Measurements from ENCODE around the gene DKK3.

DKK3 gene

GRCh38 chr11:12029119-12029518, 20.7 kb upstream of the DKK3 start:
- H3K4me3 ChIP-seq (ENCODE audit: low read depth, low read length), result no peak overlapping the region
- H3K27ac ChIP-seq (ENCODE audit: low read depth, low read length), result no peak overlapping the region
- H3K9ac ChIP-seq (ENCODE audit: low read length), result no peak overlapping the region
- no peaks in the 10 kb centered on the region for H3K27me3 ChIP-seq (ENCODE audit: control insufficient read depth, insufficient read depth, low read length)
- no peaks in the 10 kb centered on the region for H3K4me1 ChIP-seq (ENCODE audit: control insufficient read depth, insufficient read depth, low read length)
- peaks cover 21% of the 10 kb centered on the region for H3K9me3 ChIP-seq (ENCODE audit: control insufficient read depth, insufficient read depth, low read depth, low read length)
- no peaks in the 10 kb centered on the region for H3K36me3 ChIP-seq (ENCODE audit: control insufficient read depth, insufficient read depth, low read length)

GRCh38 chr11:12028303-12028702, 19.9 kb upstream of the DKK3 start:
- peaks cover 27% of the 10 kb centered on the region for H3K9me3 ChIP-seq (ENCODE audit: control insufficient read depth, insufficient read depth, low read depth, low read length)
- no peaks in the 10 kb centered on the region for H3K36me3 ChIP-seq (ENCODE audit: control insufficient read depth, insufficient read depth, low read length)

DNA sequence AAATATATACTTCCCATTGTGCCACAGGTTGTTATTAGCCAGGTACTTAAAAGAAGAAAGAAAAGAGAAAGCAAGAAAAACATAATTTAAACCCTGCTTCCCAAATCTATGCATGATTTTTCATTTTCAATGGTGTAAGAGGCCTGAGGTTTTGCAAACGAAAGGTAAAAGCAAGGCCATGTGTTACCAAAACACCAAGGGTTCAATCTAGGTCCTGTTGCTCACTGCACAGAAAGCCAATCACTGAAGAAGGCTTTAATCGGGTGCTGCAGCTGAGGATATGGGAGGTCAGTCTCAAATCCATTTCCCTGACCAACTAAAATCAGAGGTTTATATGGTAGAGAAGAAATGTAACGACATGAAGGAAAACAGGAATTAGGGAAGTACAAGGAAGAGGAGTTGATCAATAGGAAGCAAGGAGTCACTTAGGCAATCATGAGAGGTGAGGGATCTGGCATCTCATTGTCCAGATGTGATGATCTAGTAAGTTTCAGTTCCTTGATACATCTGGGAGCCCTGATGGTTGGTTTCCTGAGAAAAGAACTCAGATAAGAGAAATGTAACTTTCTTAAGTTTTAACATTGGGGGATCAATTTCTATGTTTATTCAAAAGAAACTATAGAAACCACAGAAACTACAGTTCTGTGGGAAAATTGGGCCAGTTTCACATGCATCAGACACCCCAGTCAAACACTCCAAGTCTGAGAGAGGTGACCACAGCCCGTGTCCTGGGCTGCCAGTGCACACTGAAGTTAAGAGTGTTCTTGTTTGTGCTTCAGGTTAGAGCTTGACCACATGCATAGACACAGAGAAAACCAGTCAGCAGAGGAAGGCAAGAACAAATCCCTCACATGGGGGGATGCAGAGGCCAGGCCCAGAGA, 18.1 kb upstream of the DKK3 start:
- Histone ChIP-seq H3K36me3 (ENCODE audit: control insufficient read depth, insufficient read depth, low read length) (no peaks in the 10 kb centered on the region), H3K9ac (ENCODE audit: low read length) (no peak overlapping the region), H3K4me1 (ENCODE audit: control insufficient read depth, insufficient read depth, low read length) (no peaks in the 10 kb centered on the region), H3K4me3 (ENCODE audit: low read depth, low read length) (no peak overlapping the region), H3K27me3 (ENCODE audit: control insufficient read depth, insufficient read depth, low read length) (no peaks in the 10 kb centered on the region), H3K9me3 (ENCODE audit: control insufficient read depth, insufficient read depth, low read depth, low read length) (peaks cover 27% of the 10 kb centered on the region), H3K27ac (ENCODE audit: low read depth, low read length) (no peak overlapping the region)

More at GRCh38 chr11:12028303-12028702, 19.9 kb upstream of the DKK3 start:
- no peak overlapping the region for H3K4me3 ChIP-seq (ENCODE audit: low read depth, low read length)
- no peaks in the 10 kb centered on the region for H3K27me3 ChIP-seq (ENCODE audit: control insufficient read depth, insufficient read depth, low read length)
- no peak overlapping the region for H3K9ac ChIP-seq (ENCODE audit: low read length)
- H3K4me1 ChIP-seq (ENCODE audit: control insufficient read depth, insufficient read depth, low read length), result no peaks in the 10 kb centered on the region
- no peak overlapping the region for H3K27ac ChIP-seq (ENCODE audit: low read depth, low read length)

- Histone ChIP-seq H3K9ac (ENCODE audit: low read length) (no peak overlapping the region), H3K36me3 (ENCODE audit: control insufficient read depth, insufficient read depth, low read length) (no peaks in the 10 kb centered on the region)
These were observed 16.0 kb upstream of the DKK3 start for GRCh38 chr11:12024254-12024926.

GRCh38 chr11:12023015-12023414, 14.6 kb upstream of the DKK3 start:
- H3K4me3 ChIP-seq (ENCODE audit: low read depth, low read length), result no peak overlapping the region
- no peaks in the 10 kb centered on the region for H3K4me1 ChIP-seq (ENCODE audit: control insufficient read depth, insufficient read depth, low read length)
- H3K27ac ChIP-seq (ENCODE audit: low read depth, low read length), result no peak overlapping the region
- no peaks in the 10 kb centered on the region for H3K36me3 ChIP-seq (ENCODE audit: control insufficient read depth, insufficient read depth, low read length)
- H3K9me3 ChIP-seq (ENCODE audit: control insufficient read depth, insufficient read depth, low read depth, low read length), result peaks cover 27% of the 10 kb centered on the region
- no peak overlapping the region for H3K9ac ChIP-seq (ENCODE audit: low read length)
- H3K27me3 ChIP-seq (ENCODE audit: control insufficient read depth, insufficient read depth, low read length), result no peaks in the 10 kb centered on the region

More at GRCh38 chr11:12024254-12024926, 16.0 kb upstream of the DKK3 start:
- no peak overlapping the region for H3K27ac ChIP-seq (ENCODE audit: low read depth, low read length)
- no peaks in the 10 kb centered on the region for H3K4me1 ChIP-seq (ENCODE audit: control insufficient read depth, insufficient read depth, low read length)
- no peak overlapping the region for H3K4me3 ChIP-seq (ENCODE audit: low read depth, low read length)
- H3K27me3 ChIP-seq (ENCODE audit: control insufficient read depth, insufficient read depth, low read length), result no peaks in the 10 kb centered on the region
- peaks cover 27% of the 10 kb centered on the region for H3K9me3 ChIP-seq (ENCODE audit: control insufficient read depth, insufficient read depth, low read depth, low read length)

- Histone ChIP-seq H3K27me3 (ENCODE audit: control insufficient read depth, insufficient read depth, low read length) (no peaks in the 10 kb centered on the region), H3K4me3 (ENCODE audit: low read depth, low read length) (no peak overlapping the region), H3K36me3 (ENCODE audit: control insufficient read depth, insufficient read depth, low read length) (no peaks in the 10 kb centered on the region), H3K4me1 (ENCODE audit: control insufficient read depth, insufficient read depth, low read length) (no peaks in the 10 kb centered on the region), H3K27ac (ENCODE audit: low read depth, low read length) (no peak overlapping the region), H3K9ac (ENCODE audit: low read length) (no peak overlapping the region), H3K9me3 (ENCODE audit: control insufficient read depth, insufficient read depth, low read depth, low read length) (peaks cover 20% of the 10 kb centered on the region)
These were observed 12.1 kb upstream of the DKK3 start for GRCh38 chr11:12020546-12020945.

DNA sequence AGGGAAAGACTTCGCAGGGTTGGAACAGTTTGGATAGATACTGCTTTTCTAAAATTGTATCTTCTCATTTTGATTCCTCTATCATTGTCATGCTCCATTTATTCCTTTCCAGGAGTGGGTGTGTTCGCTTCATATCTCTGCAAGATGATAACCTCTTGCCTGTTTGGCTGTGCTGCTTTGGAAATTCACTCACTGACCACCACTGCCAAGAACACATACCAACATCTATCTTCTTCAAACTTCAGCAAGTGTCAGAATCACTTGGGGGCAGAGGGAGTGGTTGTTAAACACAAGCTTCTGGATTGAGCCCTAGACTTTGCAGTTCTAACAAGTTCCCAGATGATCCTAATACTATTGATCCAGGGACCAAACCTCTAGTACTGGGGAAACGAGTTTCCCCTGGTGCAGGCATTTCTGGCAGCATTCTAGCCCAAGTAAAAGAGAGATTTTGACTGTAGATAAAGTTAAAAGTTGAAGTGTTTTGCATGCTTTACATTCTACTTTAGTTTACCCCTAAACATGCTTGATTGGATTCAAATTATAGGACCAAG, 11.5 kb upstream of the DKK3 start:
- no peak overlapping the region for H3K4me3 ChIP-seq (ENCODE audit: low read depth, low read length)
- H3K9me3 ChIP-seq (ENCODE audit: control insufficient read depth, insufficient read depth, low read depth, low read length), result peaks cover 14% of the 10 kb centered on the region
- no peaks in the 10 kb centered on the region for H3K27me3 ChIP-seq (ENCODE audit: control insufficient read depth, insufficient read depth, low read length)
- no peaks in the 10 kb centered on the region for H3K36me3 ChIP-seq (ENCODE audit: control insufficient read depth, insufficient read depth, low read length)
- no peaks in the 10 kb centered on the region for H3K4me1 ChIP-seq (ENCODE audit: control insufficient read depth, insufficient read depth, low read length)
- H3K27ac ChIP-seq (ENCODE audit: low read depth, low read length), result no peak overlapping the region
- no peak overlapping the region for H3K9ac ChIP-seq (ENCODE audit: low read length)

DNA sequence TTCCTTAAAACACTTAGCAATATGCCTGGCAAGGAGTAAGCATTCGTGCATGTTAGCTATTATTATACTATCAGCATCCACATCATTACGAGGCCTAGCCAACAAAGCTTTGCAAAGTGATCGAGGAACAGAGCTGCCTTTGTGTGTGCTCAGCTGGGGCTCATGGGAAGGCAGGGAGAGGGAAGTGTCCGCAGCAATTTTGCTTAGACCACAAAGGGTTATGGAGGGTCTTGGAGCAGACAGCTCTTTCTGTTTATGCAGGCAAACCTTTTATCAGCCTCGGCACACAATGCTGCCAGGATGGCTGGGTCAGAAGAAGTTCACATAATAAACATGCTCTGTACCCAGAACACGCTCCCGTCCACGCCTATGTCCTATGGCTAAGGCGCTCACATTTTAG, 10.9 kb upstream of the DKK3 start:
- Histone ChIP-seq H3K4me1 (ENCODE audit: control insufficient read depth, insufficient read depth, low read length) (no peaks in the 10 kb centered on the region), H3K9ac (ENCODE audit: low read length) (no peak overlapping the region), H3K4me3 (ENCODE audit: low read depth, low read length) (no peak overlapping the region), H3K9me3 (ENCODE audit: control insufficient read depth, insufficient read depth, low read depth, low read length) (peaks cover 8% of the 10 kb centered on the region), H3K27me3 (ENCODE audit: control insufficient read depth, insufficient read depth, low read length) (no peaks in the 10 kb centered on the region), H3K27ac (ENCODE audit: low read depth, low read length) (no peak overlapping the region), H3K36me3 (ENCODE audit: control insufficient read depth, insufficient read depth, low read length) (no peaks in the 10 kb centered on the region)

GRCh38 chr11:12017865-12018453, 9.5 kb upstream of the DKK3 start:
- no peaks in the 10 kb centered on the region for H3K27me3 ChIP-seq (ENCODE audit: control insufficient read depth, insufficient read depth, low read length)
- H3K36me3 ChIP-seq (ENCODE audit: control insufficient read depth, insufficient read depth, low read length), result no peaks in the 10 kb centered on the region
- peaks cover 6% of the 10 kb centered on the region for H3K4me1 ChIP-seq (ENCODE audit: control insufficient read depth, insufficient read depth, low read length)
- no peak overlapping the region for H3K4me3 ChIP-seq (ENCODE audit: low read depth, low read length)
- H3K9me3 ChIP-seq (ENCODE audit: control insufficient read depth, insufficient read depth, low read depth, low read length), result no peaks in the 10 kb centered on the region; the same call in 1 of the 2 replicates
- H3K27ac ChIP-seq (ENCODE audit: low read depth, low read length), result no peak overlapping the region
- H3K9ac ChIP-seq (ENCODE audit: low read length), result no peak overlapping the region

- H3K4me3 ChIP-seq (ENCODE audit: low read depth, low read length), result no peak overlapping the region
- no peaks in the 10 kb centered on the region for H3K27me3 ChIP-seq (ENCODE audit: control insufficient read depth, insufficient read depth, low read length)
- no peaks in the 10 kb centered on the region for H3K36me3 ChIP-seq (ENCODE audit: control insufficient read depth, insufficient read depth, low read length)
- peaks cover 6% of the 10 kb centered on the region for H3K4me1 ChIP-seq (ENCODE audit: control insufficient read depth, insufficient read depth, low read length)
- H3K27ac ChIP-seq (ENCODE audit: low read depth, low read length), result no peak overlapping the region
- H3K9me3 ChIP-seq (ENCODE audit: control insufficient read depth, insufficient read depth, low read depth, low read length), result no peaks in the 10 kb centered on the region
- H3K9ac ChIP-seq (ENCODE audit: low read length), result no peak overlapping the region
These were observed 8.8 kb upstream of the DKK3 start for GRCh38 chr11:12017243-12017678.
